ENCODE results near the gene IFNAR1.

DNA sequence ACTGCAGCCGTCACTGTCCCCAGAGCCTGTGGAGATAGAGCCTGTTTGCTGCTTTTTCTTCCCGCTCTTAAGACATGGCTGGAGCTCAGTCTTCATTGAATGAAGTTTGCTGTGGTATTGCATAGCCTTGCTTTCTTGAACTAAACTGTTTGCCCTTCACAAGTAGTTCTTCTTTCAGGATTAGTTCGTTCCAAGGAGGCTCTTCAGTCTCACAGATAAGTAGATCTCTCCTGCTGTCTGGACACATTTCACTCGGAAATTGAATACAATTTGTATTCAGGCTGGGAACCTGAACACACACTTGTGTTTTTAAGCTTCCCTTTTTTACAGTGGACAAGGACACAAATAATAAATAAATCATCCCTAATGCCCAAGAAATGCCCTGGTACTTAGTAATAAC, 34.7 kb downstream of the IFNAR1 start:
- TF ChIP-seq, protein P1, sequence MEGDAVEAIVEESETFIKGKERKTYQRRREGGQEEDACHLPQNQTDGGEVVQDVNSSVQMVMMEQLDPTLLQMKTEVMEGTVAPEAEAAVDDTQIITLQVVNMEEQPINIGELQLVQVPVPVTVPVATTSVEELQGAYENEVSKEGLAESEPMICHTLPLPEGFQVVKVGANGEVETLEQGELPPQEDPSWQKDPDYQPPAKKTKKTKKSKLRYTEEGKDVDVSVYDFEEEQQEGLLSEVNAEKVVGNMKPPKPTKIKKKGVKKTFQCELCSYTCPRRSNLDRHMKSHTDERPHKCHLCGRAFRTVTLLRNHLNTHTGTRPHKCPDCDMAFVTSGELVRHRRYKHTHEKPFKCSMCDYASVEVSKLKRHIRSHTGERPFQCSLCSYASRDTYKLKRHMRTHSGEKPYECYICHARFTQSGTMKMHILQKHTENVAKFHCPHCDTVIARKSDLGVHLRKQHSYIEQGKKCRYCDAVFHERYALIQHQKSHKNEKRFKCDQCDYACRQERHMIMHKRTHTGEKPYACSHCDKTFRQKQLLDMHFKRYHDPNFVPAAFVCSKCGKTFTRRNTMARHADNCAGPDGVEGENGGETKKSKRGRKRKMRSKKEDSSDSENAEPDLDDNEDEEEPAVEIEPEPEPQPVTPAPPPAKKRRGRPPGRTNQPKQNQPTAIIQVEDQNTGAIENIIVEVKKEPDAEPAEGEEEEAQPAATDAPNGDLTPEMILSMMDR (IDR thresholded peaks at IDR 0.05), result no peak
- no peak for TF ChIP-seq POLR2A (IDR thresholded peaks at IDR 0.05)
